ENCODE data around the gene STOML1.

DNA sequence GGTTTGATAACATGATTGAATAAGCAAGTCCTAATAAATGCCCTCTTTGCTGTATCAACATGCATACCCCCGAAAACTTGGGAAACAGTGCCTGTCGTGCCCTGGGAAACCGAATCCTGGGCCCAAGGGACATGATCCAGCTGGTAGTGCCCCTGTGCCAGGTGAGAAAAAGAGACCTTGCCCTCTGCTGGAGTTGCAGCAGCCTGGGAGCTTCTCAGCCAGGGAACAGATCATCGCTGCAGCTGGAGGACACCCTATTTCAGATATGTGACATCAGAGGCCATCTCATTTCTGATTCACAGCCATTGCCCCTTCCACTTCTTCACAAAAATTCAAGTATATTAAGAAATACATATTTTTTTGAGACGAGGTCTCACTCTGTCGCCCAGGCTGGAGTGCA lies 32.3 kb downstream of the STOML1 start:
- TF ChIP-seq EZH2 (IDR thresholded peaks at IDR 0.05; ENCODE audit: insufficient read depth, poor library complexity, severe bottlenecking) (no peak), EZH2phosphoT487 (IDR thresholded peaks at IDR 0.05; ENCODE audit: insufficient read depth, low read depth) (no peak)

All from GM23248 (cell line).